HG02981 (cell line): ENCODE results near the gene PDGFC.
"Not testable (repeated sequence)": the region's sequence is repeated elsewhere in the genome, so short reads cannot be mapped to it uniquely, and the experiment has no call there.

Experiments
- ATAC-seq: cut with Tn5 transposase; IDR thresholded peaks from one replicate; pipeline ENCODE4 v1.9.1; 2021; ENCODE audit warnings: mild to moderate bottlenecking, moderate library complexity; ENCODE audit not compliant: unreplicated experiment

Gene PDGFC

GRCh38 chr4:156952078-156952759 lies 19.4 kb downstream of the PDGFC start:
- ATAC-seq = no peak

GRCh38 chr4:156950948-156951347 lies 20.7 kb downstream of the PDGFC start:
- no peak for ATAC-seq

- ATAC-seq = no peak
Observed at GRCh38 chr4:156950090-156950489, 21.5 kb downstream of the PDGFC start.

- no peak for ATAC-seq
Observed at GRCh38 chr4:156949373-156949814, 22.2 kb downstream of the PDGFC start.

GRCh38 chr4:156948738-156949137 lies 22.9 kb downstream of the PDGFC start:
- no peak for ATAC-seq

DNA sequence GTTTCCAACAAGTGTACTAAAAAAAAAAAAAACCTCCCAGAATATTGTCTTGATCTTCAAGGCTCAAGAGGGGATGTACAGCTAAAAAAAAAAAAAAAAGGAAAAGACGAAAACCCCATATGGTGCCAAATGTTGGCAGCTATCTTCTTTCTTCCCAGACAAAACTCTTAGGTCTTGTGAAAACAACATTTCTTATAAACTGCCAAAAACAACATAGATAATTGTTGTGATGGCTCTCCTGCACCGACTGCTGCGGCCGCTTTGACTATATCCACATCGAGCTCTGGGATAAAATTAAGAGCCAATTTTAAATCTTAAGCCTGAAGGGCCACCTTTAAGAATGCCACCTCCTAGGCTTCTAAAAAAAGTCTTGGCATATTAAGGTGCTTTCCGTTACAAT lies 23.5 kb downstream of the PDGFC start:
- ATAC-seq = no peak

GRCh38 chr4:156946516-156947424 lies 24.8 kb downstream of the PDGFC start:
- no peak for ATAC-seq

GRCh38 chr4:156945532-156945931 lies 26.1 kb downstream of the PDGFC start:
- no peak for ATAC-seq

DNA sequence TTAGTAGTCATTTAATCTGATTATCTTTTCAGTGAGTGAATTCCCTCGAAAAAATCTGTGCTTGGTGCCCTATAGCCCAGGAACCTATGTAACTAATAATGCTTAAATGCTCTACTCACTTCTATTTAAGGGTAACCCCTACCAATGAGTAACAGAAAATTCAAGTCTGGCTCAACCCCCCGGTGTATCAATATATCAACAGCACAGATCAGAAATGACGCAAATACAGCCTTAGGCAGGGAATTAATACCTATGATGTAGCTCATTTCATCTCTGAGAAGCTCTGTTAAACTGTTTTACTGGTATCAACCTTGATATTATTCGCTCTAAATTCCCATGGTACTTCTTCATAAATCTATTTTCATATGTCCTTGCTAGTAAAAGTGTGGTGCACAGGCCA lies 28.6 kb downstream of the PDGFC start:
- ATAC-seq = no peak

DNA sequence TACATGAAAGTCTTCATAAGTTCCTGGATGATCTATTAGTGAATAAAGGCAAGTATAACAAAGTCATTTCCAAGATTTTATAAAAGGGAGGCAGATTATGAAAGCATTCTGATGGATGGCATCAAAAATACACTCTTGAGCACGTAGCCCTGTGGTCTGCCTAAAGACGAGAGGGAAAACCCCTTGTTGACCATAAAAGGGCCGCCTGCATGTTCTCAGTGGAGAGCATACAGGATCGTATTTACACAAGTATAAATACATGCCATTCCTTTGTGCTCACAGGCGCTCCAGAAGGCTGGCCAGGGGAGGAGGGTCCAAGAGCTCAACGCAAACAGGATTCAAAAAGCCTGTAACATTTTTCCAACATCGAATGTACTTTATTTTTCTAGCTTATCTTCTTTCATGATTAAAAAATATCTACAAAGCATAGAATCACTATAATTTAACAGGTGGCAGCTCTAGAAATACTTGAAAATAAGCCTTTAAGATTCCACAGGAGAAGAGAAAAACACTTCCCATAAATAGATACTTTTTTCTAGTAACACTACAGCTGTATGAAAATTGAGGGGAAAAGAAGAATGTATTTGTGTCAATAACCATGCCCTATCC lies 29.6 kb downstream of the PDGFC start:
- ATAC-seq = no peak

DNA sequence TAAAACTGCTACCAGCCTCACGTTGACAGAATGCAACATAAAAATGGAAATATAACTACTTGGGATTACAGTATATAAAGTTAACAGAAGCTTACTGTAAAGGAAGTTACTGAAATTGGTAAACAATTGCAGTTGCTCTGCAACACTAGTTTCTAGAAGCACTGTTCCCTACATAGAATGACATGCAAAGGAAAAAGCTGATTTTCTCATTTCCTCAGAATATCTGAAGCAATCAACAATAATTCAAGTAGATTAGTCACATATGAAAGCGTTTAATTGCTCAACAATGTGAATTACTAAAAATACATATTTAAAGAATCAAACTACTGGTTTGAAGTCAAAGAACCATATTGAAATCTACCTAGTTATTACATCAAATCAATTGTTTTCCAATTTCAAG lies 31.8 kb downstream of the PDGFC start:
- ATAC-seq = no peak

GRCh38 chr4:156939139-156939538 lies 32.5 kb downstream of the PDGFC start:
- no peak for ATAC-seq

DNA sequence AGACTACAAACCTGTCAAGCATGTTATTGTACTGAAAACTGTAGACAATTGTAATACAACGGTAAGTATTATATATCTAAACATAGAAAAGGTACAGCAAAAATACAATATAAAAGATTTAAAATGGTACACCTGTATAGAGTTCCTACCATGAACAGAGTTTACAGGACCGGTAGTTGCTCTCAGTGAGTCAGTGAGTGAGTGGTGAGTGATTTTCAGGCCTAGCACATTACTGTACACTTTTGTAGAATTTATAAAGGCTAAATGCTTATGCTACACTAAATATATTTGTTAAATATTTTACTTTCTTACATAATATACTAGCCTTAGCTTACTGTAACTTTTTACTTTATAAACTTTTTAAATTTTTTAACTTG lies 37.4 kb downstream of the PDGFC start:
- no peak for ATAC-seq

- ATAC-seq = no peak
Observed at GRCh38 chr4:156933633-156934258, 37.9 kb downstream of the PDGFC start.

DNA sequence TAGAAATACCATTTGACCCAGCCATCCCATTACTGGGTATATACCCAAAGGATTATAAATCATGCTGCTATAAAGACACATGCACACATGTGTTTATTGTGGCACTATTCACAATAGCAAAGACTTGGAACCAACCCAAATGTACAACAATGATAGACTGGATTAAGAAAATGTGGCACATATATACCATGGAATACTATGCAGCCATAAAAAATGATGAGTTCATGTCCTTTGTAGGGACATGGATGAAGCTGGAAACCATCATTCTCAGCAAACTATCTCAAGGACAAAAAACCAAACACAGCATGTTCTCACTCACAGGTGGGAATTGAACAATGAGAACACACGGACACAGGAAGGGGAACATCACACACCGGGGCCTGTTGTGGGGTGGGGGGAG lies 39.2 kb downstream of the PDGFC start:
- not testable (repeated sequence) for ATAC-seq

DNA sequence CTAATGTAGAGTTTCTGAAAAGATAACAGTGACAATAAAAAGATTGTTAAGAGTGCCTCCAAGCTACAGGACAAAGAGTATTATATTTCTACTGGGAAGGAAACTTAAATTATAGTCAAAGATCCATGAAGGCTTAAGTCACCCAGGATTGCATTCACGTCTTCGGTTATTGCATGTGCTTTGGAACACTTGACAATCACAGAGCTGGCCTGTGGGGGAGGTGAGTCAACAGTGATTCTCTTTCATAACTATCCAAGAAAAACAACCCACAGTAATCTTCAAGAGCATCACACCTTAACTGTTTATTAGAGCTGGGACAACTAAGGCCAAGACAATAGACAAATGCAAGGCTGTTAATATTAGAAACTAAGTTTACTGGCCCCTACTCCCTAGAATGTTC lies 40.3 kb downstream of the PDGFC start:
- ATAC-seq = no peak

DNA sequence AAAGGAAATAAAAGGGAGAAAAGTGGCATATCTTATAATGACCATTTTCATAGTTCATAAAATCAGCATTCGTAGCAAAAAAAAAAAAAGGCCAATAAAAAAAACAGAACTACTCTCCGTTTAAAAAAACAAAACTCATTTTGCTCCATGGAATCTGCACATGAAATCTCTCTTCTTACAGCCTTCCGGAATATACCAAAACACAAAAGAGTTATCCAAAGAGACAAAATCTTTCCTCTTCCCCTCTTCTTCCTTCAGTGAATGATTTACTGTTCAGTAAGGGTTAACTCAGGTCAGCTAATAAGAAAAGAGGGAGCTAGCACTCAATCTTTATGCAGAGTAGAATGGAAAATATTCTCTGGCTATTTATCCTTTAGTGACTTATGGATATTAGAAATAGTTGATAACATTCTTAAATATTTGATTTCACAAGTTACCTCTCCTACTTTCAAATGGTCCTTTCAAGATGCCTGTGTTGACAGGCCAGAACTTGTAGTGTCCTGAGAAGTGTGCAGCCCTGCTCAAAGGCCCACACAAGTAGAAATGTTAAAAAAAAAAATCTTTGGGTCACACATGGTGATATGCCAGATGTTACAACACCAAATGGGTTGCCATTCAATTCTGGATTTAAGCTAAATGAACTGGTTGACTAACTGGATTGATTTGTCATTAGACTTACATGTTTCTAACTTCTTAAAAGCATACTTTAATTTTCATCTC lies 42.1 kb downstream of the PDGFC start:
- ATAC-seq = no peak

GRCh38 chr4:156924774-156925315 lies 46.8 kb downstream of the PDGFC start:
- ATAC-seq = no peak

DNA sequence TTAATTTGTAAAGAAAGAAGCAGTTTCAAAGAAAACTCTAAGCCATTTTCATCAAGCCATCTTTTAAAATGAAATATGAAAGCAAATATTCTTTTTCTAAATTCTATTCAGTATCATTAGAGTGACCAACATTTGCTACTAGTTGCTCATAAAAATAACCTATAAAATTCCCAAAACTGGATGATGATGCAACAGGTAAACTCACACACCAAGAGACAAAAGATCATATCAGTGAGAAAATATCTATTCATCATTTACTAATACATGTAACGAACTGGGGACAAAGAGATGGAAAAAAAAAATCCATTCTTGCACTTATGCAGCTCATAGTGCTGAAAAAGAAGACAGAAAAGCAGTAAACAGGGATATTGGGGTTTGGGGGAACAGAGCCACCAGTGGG lies 48.1 kb downstream of the PDGFC start:
- no peak for ATAC-seq

DNA sequence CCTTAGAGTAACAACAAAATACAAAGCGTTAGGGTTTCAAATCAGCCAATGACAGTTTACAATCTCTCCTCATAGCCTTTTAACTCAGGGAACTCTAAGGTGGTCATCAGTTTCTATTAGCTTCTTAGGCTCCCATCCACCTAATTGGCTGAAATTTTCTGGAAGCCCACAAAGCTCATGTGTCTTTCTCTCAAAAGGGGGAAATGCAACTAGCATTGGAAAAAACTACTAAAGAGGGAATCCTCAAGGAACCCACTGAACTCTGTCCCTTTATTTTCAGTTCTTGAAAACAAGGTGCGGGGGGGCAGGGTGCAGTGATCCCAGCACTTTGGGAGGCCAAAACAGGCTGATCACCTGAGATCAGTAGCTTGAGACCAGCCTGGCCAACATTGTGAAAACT lies 56.4 kb downstream of the PDGFC start:
- ATAC-seq = no peak
